Testis (tissue), 3 donors: Measurements from ENCODE around the gene COASY. TPM values are rescaled to one million over a fixed set of nuclear protein-coding genes. Genes with fewer than 3 reads are reported as not detected.
"Not testable (repeated sequence)": the region's sequence is repeated elsewhere in the genome, so short reads cannot be mapped to it uniquely, and the experiment has no call there.

ENCODE experiments used
- DNase-seq: peaks from one replicate; pipeline ENCODE4 v3.0.0-alpha.2; 2019
- H3K27ac ChIP-seq, 2 donors: fragments of 200-600 bp; sonication (generic); one replicate each; pipeline ENCODE4 v1.5.1; 2019
- H3K27me3 ChIP-seq: fragments of 200-600 bp; sonication (generic); one replicate; pipeline ENCODE4 v1.5.1; 2019
- H3K36me3 ChIP-seq: fragments of 200-600 bp; sonication (generic); one replicate; pipeline ENCODE4 v1.5.1; 2017; ENCODE audit warnings: low read depth; ENCODE audit errors: missing control alignments
- H3K4me1 ChIP-seq: fragments of 200-600 bp; sonication (generic); one replicate; pipeline ENCODE4 v1.5.1; 2019
- H3K4me3 ChIP-seq, 2 donors: fragments of 200-600 bp; sonication (generic); one replicate each; pipeline ENCODE4 v1.5.1; 2017 to 2019
- H3K9me3 ChIP-seq: fragments of 200-600 bp; sonication (generic); one replicate; pipeline ENCODE4 v1.5.1; 2017
- CTCF ChIP-seq, 3 experiments: fragments of 450-650 bp in 2 of 3; fragments of 200-600 bp in 1 of 3; sonication (generic) in 1 of 3; IDR thresholded peaks; one replicate each; pipeline ENCODE4 v1.5.1; 2016 to 2019; ENCODE audit warnings: antibody characterized with exemption in 3 of 3, mild to moderate bottlenecking in 2 of 3, moderate library complexity in 1 of 3
- POLR2A ChIP-seq: fragments of 450-650 bp; IDR thresholded peaks from one replicate; pipeline ENCODE4 v1.6.1; 2017; ENCODE audit warnings: antibody characterized with exemption, mild to moderate bottlenecking, moderate library complexity
- WGBS, 2 donors: methylation state at CpG; one replicate each; pipeline ENCODE4 v1.1.5; 2018; 5-methylcytosine and 5-hydroxymethylcytosine counted together
- intact Hi-C: fragments of 100-400 bp; cut with DNase I; formaldehyde crosslinking; loops from one replicate; pipeline ENCODE4 v1.15.1; 2023; ENCODE audit warnings: low total_unique reads
- polyA plus RNA-seq: library from polyadenylated mRNA; stranded (reverse); fragments of 350-450 nt; fragmentation: Illumina TruSeq; extraction: RNeasy Lipid Tissue Mini Kit (QIAGEN cat#74804); gene quantifications from one replicate; pipeline ENCODE4 v1.2.3, GENCODE V29; 2014; ENCODE audit warnings: low read depth, low replicate concordance; ENCODE audit not compliant: insufficient read depth
- total RNA-seq, 2 donors: library from RNA; depleted of rRNA; stranded (reverse); fragments of >200 nt; gene quantifications; one replicate each; pipeline ENCODE4 v1.2.3, GENCODE V29; 2016

The COASY gene
- total and polyA plus RNA-seq, 3 donors from 2014 or later, result 52.8 to 103 (median 68.5) TPM

- Histone ChIP-seq H3K4me1 (peaks cover 23% of the 10 kb centered on the region), H3K4me3 (peak overlapping the region in 1 of 2 donors; percentile 98), H3K27ac (no peak overlapping the region), H3K27me3 (no peaks in the 10 kb centered on the region), H3K36me3 (no peaks in the 10 kb centered on the region), H3K9me3 (no peaks in the 10 kb centered on the region)
- intact Hi-C loops, result no loop called here
- TF ChIP-seq CTCF (IDR thresholded peaks at IDR 0.05) (no peak), POLR2A (no peak)
- DNase-seq, result no peak
- WGBS, 2 donors, result 14 to 15% methylated on average over 3 of the region's 3 CpGs
Observed at GRCh38 chr17:42607769-42608168, 45.8 kb downstream of the COASY start.

GRCh38 chr17:42608305-42609181, 46.6 kb downstream of the COASY start:
- WGBS, 2 donors, result 0% methylated on average over 26 to 28 of the region's 30 CpGs
- H3K9me3 ChIP-seq, result no peaks in the 10 kb centered on the region
- TF ChIP-seq POLR2A, result no peak
- TF ChIP-seq CTCF (IDR thresholded peaks at IDR 0.05), result no peak
- H3K4me3 ChIP-seq, result peak overlapping the region; percentile 98 to 99
- H3K27ac ChIP-seq, result peak overlapping the region; percentile 95 to 96
- no peaks in the 10 kb centered on the region for H3K27me3 ChIP-seq
- no peaks in the 10 kb centered on the region for H3K36me3 ChIP-seq
- intact Hi-C loops, result no loop called here
- no peak for DNase-seq
- peaks cover 23% of the 10 kb centered on the region for H3K4me1 ChIP-seq

- Histone ChIP-seq H3K27me3 (no peaks in the 10 kb centered on the region), H3K4me1 (peaks cover 23% of the 10 kb centered on the region), H3K9me3 (no peaks in the 10 kb centered on the region), H3K36me3 (no peaks in the 10 kb centered on the region), H3K27ac (peak within 1 kb of the TSS; percentile 95 to 96), H3K4me3 (peak within 1 kb of the TSS; percentile 98 to 99)
- WGBS, 2 donors, result 0% methylated on average over 37 to 51 of the region's 66 CpGs
- intact Hi-C loops, result no loop called here
- TF ChIP-seq CTCF (IDR thresholded peaks at IDR 0.05), result peak in 2 of 3 experiments; percentile 9 to 28
- TF ChIP-seq POLR2A, result peak; percentile 81
- DNase-seq, result peak; percentile 99
Observed at GRCh38 chr17:42609182-42609813, 47.4 kb downstream of the COASY start, which contains the start of the genes RETREG3 and TUBG1. TSS of gene RETREG3 (minus strand) at chr17:42609374. CDS start at chr17:42609324, 50 bp downstream. TSS of gene TUBG1 (plus strand) at chr17:42609683. CDS start at chr17:42609738, 55 bp downstream.

GRCh38 chr17:42609814-42610801, 48.2 kb downstream of the COASY start:
- intact Hi-C loops, H3K9me3 ChIP-seq, H3K36me3 ChIP-seq, H3K27me3 ChIP-seq, DNase-seq: not testable (repeated sequence)
- Histone ChIP-seq H3K4me1 (peaks cover 23% of the 10 kb centered on the region), H3K4me3 (peak overlapping the region; percentile 98 to 99), H3K27ac (peak overlapping the region; percentile 76 to 78)
- WGBS, 2 donors, result 9 to 10% methylated on average over 27 to 36 of the region's 42 CpGs
